NCI-H2196 treated with DMSO at 0.1 percent for 48 hours (cell line): ENCODE measurements around the gene ABCA6.
"Not testable (repeated sequence)": the region's sequence is repeated elsewhere in the genome, so short reads cannot be mapped to it uniquely, and the experiment has no call there.

Source experiments
- DNase-seq: peaks from one replicate; lab custom pipeline; 2025; ENCODE audit not compliant: unreplicated experiment; lab: John Stamatoyannopoulos, UW

ABCA6 gene

DNA sequence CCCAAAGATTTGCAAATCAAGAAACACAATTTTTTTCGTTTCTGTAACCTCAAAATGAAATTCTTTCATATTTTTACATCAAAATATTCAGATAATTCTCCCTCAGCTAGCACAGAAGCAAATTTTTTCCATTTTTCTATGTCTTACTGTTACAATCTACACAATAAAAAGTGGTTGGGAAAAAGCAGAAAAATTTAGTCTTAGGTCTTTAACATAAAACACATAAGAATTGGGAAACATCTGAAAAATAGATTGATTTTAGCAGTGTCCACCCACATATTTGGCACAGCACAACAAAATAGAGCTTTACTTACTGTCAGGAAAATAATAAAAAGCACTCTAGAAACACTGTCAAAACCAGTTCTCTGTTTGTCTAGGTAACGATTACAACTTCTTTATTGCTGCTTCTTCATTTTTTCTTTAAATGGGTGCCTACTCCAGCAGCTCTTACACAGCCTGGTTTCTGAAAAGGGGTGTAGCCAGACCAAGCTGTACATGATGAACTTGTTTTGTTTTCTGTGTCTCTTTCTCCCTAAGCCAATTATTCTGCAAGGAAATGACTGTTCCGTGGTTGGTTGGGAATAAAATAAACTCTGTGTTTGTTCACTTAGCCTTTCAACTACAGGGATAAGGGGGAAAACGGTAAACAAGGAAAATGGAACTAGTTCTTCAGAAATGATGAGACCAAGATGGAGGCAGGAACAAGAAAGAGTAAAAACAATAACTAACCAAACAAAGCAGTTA, at the start of gene ABCA6:
Gene ABCA6 (minus strand): TSS at position 465 of the 744 bp plus-strand sequence. CDS start 1,192 bp downstream, outside the sequence.
- no peak for DNase-seq

- DNase-seq = no peak
These were observed 47.1 kb upstream of the ABCA6 start for GRCh38 chr17:69188796-69189195.

DNA sequence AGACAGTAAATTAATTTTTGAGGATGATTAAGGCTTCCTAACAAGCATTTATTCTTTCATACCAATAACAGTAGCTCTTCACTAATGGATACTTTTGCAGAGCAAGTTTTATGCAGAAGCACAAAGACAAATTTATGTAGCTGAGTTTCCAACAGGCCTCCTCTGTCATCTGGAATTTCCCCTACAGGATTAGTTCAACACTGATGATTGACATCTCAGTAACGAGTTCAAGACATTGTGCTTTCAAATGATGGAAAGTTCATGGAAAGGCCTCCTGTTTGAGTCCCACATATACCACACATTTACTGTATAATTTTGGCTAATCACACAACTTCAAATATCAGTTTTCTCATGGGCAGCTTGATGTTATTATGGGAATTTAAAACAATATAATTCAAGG, 46.4 kb upstream of the ABCA6 start:
- no peak for DNase-seq

DNA sequence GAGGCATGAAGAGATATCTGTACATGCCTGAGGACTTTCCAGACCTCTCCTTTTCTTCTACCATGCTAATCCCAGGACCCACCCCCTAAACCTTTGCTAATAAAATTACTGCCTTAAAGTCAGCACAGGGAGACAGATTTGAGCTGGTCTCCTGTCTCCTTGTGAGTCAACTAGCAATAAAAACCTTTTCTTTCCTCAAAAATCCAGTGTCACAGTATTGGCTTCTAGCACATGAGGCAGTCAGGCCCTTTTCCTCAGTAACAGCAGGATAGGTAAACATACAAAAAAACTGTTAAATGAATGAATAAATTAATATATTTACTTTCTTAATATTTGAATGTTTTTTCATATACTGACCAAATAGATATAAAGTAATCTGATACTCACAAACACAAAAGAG, 45.6 kb upstream of the ABCA6 start:
- no peak for DNase-seq

GRCh38 chr17:69179227-69179952, 37.7 kb upstream of the ABCA6 start:
- DNase-seq = no peak

GRCh38 chr17:69176457-69176795, 34.7 kb upstream of the ABCA6 start:
- DNase-seq = no peak

DNA sequence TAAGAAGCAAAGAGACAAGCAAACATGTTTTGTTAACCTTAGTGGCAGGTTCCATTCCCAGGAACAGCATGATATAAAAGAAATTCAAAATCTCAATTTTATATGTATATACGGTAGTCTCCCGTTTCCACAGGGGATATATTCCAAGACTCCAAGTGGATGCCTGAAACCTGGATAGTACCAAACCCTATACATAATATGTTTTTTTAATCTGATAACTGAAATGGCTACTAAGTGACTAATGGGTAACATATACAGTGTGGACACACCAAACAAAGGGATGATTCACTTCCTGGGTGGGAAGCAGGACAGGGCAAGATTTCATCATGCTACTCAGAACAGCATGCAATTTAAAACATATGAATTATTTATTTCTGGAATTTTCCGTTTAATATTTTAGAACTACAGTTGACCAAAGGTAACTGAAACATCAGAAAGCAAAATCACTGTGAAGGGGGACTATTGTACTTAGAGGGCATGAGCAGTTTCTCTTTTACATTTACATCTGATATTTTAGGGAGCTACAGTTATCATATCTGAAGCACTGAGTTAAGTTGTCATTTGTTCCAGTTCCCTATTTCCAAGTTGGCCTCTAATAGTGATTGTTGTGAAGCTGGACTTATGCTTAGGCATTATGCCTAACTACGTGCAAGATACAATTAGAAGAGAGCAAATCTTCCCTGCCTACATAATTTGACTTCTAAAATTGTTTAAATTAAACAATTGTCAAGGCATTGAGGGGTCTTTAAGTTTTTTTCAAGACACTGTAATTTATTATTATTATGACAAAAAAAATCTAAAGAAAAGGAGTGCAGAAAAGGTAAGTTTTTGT, 34.1 kb upstream of the ABCA6 start:
- DNase-seq = no peak

DNA sequence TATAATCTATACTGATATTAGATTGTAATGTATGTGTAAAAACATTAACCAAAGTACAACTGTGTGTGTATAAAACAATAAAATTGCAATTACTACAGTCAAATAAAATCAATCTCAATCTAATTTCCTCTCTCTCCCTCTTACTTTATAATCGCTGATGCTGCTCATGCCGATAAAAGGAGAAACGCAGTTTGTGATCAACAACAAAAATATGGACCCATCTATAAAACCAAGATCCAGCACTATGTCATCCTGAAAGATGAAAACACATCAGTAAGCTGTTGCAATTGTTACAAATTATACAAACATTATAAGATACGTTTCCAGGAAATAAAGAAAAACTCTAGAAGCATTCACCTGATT, 33.5 kb upstream of the ABCA6 start:
- no peak for DNase-seq

DNA sequence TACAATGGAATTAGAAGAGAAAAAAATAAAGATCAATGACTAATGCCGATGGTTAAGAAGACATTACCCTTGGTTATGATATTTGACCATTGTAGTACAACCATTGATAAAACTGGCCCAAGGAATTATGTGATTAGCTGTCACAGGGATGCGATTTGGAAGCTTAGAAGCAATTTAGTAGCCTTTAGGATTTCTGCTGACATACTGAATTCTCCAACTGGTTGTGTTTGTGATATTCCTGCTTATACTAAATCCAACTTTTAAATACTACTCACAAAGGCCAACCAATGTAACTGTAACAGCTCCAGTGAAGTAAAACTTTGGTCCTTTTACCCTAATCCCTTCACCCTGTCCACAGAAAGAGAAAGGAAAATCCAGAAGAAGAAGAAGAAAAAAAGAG, 31.4 kb upstream of the ABCA6 start:
- no peak for DNase-seq

GRCh38 chr17:69170377-69170776, 28.7 kb upstream of the ABCA6 start:
- DNase-seq = no peak

DNA sequence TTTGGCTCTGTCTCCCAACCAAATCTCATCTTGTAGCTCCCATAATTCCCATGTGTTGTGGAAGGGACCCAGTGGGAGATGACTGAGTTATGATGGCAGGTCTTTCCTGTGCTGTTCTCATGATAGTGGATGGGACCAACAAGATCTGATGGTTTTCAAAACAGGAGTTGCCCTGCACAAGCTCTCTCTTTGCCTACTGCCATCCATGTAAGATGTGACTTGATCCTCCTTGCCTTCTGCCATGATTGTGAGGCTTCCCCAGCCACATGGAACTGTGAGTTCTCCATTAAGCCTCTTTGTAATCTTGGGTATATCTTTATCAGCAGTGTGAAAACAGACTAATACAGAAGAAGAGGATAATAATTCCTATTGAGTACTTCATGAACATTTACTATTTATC, 26.9 kb upstream of the ABCA6 start:
- not testable (repeated sequence) for DNase-seq

GRCh38 chr17:69166957-69167356, 25.3 kb upstream of the ABCA6 start:
- no peak for DNase-seq

DNA sequence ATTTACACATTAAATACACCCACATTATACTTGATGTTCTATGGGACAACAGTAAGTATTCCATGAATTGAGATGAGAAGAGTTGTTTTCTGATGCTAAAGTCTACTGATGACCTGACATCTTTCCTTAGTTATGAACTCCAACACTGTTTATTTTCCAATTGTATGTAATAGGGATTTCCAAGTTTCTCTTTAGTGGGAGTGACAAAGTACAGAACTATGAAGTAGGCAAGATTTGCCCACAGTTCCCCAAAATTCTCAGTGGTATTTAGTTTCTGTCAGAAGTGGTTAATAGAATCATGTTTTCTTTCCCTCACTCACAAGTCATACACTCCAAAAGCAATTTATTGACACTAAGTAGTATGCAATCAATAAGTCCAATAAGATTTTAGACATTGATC, 22.5 kb upstream of the ABCA6 start:
- no peak for DNase-seq

GRCh38 chr17:69159418-69159817, 17.7 kb upstream of the ABCA6 start:
- DNase-seq = no peak

DNA sequence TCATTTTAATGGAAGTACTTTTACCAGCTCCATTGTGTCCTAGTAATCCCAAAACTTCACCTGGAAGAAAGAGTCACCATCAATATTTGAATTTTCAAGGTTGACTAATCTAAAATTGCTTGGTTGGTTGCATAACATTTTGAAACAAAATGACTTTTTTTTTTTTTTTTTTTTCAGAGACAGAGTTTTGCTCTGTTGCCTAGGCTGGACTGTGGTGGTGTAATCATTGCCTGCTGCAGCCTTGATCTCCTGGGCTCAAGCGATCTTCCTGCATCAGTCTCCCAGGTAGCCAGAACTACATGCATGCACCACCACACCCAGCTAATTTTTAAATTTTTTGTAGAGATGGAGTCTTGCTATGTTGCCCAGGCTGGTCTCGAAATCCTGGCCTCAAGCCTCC, 12.6 kb upstream of the ABCA6 start:
- no peak for DNase-seq

- no peak for DNase-seq
These were observed 8.6 kb upstream of the ABCA6 start for GRCh38 chr17:69150333-69150732.

- DNase-seq = no peak
These were observed 5.8 kb upstream of the ABCA6 start for GRCh38 chr17:69147460-69147859.

DNA sequence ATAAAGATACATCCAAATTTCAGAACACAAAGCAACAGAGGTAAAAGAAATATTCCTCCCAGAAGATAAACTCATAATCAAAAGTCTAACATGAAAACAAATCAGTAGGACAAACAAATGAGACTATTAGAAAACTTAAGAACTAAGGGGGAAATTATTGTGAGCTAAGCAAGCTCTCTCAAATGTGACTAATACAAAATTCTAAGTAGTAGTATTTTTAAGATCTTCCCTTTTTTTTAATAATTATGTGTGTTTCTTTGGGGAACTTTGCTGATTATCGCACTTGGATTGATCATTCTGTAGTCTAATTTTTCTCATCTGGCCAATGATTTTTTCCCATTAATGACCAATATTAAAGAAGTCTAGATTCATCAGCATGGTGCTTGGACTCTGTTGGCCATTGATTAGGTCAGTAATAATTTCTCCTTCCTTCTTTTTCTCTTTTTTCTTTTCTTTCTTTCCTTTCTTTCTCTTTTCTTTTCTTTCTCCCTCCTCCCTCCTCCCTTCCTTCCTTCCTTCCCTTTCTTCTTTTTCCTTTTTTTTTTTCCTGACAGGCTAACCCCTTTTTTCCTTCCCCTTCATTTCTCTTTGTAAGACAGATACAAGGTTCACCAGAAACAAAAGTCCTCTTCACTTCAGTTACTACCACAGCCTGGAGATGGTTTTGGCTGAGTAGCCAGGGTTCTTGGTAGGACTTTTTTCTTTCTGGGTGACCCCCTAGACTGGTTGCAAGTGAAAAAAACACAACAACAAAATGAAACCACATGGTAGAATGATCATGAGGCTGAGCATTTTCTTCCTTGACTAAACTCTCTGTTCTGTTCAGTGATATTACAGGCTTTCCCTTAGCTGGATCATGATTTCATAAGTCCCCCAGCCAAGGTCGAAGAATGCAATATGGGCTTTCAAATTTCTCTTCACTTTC, 2.9 kb upstream of the ABCA6 start:
- DNase-seq = no peak

- no peak for DNase-seq
These were observed 2.1 kb upstream of the ABCA6 start for GRCh38 chr17:69143683-69144231.

DNA sequence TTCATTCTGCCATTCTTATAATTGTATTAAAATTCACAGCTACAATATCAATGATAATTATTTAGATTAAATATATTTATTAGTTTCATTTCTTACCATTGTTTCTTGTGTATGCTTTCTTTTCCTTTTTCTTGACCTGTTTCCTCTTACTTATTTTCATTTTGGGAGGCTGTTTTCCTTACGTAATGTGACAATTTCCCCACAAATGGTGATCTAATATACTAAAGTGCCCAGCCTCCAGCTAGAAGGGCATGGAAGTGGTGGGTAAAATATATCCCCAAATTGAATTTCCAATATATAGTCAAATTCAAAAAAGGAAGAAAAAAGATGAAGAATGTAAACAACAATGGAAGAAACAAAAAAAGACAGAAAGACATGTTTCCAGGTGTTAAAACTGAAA, 1.5 kb upstream of the ABCA6 start:
- no peak for DNase-seq
